ENCODE measurements around the gene SKAP1.

SKAP1 gene

DNA sequence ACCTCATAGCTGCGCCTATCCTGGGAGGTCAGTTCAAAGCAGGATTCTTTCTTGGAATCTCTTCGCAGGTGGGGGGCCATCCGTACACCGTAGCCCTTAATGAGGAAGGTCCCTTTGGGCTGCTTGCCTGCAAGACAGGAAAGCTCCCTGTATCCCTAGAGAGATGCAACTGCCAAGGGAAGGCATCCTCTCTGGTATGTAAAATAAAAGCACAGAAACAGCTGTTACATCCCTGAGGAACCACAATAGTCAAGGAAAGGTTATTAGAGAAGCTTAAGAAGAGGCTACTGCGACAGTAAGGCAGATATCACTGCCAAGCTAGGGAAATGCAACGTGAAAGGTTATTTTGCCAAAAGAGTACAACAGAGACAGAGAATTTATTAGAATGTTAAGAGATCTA is 245.3 kb downstream of the SKAP1 start:
- in situ Hi-C loops (cut with MboI; ENCODE audit: low sequenced_read_pairs) = no loop called here

- in situ Hi-C loops (cut with MboI; ENCODE audit: low sequenced_read_pairs) = no loop called here
Observed at GRCh38 chr17:48181653-48182052, 248.4 kb downstream of the SKAP1 start.

DNA sequence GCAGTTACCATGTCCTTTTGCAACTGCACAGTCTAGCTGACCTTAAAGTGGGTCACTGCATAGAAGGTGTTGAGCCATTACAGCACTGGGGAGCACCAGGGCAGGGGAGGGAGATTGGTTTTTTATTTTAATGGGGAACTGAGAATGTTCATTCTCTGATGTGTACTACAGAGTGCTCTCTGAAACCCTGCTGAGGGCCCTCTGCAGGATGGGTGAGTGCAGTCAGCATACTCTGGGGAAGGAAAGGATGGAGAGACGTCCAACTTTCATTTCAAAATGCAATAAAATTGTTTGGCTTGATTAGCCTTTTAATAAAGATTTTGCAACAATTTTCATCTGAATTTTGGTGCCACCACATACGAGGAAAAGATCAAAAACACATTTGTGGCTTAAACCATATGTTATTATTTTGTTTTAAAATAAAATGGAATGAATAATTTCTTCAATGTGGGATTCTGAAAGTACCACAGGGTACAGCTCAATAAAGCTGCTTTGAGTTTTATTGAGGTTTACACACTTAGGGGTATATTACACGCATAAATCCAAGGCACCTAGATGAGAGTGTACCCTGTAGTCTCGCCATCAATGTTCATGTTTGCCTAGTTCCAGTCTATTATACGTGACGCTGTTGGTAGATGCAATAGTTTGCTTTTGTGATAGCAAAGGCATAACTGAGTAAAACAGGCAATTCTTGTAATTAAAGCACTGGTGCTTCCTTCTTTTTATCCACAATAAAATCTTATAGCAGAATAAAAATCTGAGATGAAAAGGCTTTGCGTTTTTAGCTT is 249.0 kb downstream of the SKAP1 start:
- in situ Hi-C loops (cut with MboI; ENCODE audit: low sequenced_read_pairs) = no loop called here

GRCh38 chr17:48179071-48179945 is 250.7 kb downstream of the SKAP1 start:
- in situ Hi-C loops (cut with MboI; ENCODE audit: low sequenced_read_pairs) = no loop called here

- in situ Hi-C loops (cut with MboI; ENCODE audit: low sequenced_read_pairs) = no loop called here
Observed at GRCh38 chr17:48178317-48178716, 251.7 kb downstream of the SKAP1 start.

DNA sequence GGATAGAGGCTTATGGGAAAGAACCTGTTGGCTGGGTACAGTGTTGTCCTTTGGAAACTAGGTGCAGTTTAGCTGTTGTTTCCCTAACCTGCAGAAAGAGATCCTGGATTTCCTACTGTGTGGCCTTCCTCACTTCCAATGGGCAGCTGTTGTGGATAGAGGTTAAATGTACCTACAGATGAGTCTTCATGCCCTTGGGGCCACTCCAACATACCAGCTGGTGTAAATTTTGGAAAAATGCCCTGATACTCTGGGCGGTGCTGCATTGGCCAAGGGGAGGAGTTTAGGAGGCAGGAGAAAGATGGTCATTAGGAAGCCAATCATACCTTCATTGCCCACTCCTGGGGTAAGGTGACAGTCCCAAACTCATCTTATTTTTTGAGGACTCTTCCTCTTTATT is 252.2 kb downstream of the SKAP1 start:
- in situ Hi-C loops (cut with MboI; ENCODE audit: low sequenced_read_pairs) = no loop called here

DNA sequence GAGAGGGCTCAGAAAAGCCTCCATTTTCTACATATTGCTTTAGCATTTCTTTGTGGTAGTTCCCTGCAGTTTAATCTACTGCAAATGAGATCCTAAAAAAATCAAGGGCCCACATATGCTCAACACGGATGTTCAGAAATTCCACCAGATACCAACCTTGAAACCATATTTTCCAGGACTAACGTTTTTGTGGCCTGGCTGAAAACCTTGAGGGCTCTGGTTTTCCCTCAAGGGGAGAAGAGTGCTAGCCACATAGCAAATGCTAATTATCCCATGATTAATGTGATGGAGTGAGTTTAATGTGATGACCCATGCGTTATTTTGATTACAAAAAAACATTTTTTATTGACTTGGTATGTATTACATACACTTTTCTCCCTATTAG is 253.6 kb downstream of the SKAP1 start:
- in situ Hi-C loops (cut with MboI; ENCODE audit: low sequenced_read_pairs) = no loop called here

DNA sequence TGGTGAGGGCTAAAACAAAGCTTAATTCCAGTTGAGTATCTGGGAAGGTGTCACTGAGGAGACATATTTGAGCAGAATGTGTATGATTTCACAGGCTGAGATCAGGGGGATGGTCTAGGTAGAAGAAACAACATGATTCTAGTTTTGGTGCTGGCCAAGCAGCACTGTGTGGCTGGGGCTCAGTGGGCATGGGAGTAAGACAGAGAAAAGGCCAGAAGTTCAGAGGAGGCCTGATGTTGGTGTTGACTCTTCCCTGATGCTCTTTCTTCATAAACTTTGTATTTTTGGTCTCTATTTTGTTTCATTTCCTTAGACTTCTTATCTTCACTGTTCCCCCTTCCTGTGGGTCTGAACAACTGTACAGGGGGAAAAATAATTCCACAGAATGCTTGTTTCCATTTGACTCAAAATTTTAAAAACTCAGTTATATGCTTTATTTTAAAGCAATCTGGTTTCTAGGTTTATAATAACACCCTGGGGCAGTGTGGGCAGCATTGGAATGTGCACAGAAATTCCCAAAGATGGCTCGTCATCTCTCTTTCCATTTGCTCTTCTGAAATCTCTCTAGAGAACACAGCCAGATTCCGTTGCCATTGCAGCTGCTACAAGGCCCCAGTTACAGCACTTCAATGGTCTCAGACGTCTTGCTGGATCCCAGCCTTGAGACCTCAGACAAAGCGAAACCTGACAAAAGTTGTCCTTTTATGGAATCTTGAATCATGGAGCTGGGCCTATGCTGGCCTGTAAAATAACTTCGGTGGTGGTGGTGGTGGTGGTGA is 254.1 kb downstream of the SKAP1 start:
- in situ Hi-C loops (cut with MboI; ENCODE audit: low sequenced_read_pairs) = no loop called here

GRCh38 chr17:48174833-48175523 is 255.0 kb downstream of the SKAP1 start:
- in situ Hi-C loops (cut with MboI; ENCODE audit: low sequenced_read_pairs) = no loop called here

GRCh38 chr17:48173191-48173984 is 256.6 kb downstream of the SKAP1 start:
- in situ Hi-C loops (cut with MboI; ENCODE audit: low sequenced_read_pairs) = no loop called here

- in situ Hi-C loops (cut with MboI; ENCODE audit: low sequenced_read_pairs) = no loop called here
Observed at GRCh38 chr17:48169926-48170325, 260.1 kb downstream of the SKAP1 start.

DNA sequence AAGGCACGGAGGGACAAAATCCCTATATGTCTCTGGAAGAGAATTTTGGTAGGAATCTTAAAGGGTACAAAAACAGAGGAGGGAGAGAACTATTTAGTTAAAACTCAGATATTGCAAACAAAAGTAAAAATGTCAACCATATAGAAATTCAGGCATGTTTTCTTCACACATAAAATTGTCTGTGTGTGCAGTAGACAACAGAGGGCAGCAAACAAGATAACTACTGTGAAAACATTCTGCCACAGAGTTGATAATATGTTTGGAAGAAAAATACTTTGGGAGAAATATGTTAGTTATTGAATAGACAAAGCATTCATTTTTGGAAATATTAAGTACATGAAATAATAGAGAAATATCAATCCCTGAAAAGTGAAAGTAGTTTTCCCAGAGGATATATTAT is 266.2 kb downstream of the SKAP1 start:
- in situ Hi-C loops (cut with MboI; ENCODE audit: low sequenced_read_pairs) = no loop called here

- in situ Hi-C loops (cut with MboI; ENCODE audit: low sequenced_read_pairs) = no loop called here
Observed at GRCh38 chr17:48162946-48163506, 267.0 kb downstream of the SKAP1 start.

GRCh38 chr17:48162306-48162934 is 267.6 kb downstream of the SKAP1 start:
- in situ Hi-C loops (cut with MboI; ENCODE audit: low sequenced_read_pairs) = no loop called here

GRCh38 chr17:48161127-48161905 is 268.7 kb downstream of the SKAP1 start:
- in situ Hi-C loops (cut with MboI; ENCODE audit: low sequenced_read_pairs) = no loop called here

DNA sequence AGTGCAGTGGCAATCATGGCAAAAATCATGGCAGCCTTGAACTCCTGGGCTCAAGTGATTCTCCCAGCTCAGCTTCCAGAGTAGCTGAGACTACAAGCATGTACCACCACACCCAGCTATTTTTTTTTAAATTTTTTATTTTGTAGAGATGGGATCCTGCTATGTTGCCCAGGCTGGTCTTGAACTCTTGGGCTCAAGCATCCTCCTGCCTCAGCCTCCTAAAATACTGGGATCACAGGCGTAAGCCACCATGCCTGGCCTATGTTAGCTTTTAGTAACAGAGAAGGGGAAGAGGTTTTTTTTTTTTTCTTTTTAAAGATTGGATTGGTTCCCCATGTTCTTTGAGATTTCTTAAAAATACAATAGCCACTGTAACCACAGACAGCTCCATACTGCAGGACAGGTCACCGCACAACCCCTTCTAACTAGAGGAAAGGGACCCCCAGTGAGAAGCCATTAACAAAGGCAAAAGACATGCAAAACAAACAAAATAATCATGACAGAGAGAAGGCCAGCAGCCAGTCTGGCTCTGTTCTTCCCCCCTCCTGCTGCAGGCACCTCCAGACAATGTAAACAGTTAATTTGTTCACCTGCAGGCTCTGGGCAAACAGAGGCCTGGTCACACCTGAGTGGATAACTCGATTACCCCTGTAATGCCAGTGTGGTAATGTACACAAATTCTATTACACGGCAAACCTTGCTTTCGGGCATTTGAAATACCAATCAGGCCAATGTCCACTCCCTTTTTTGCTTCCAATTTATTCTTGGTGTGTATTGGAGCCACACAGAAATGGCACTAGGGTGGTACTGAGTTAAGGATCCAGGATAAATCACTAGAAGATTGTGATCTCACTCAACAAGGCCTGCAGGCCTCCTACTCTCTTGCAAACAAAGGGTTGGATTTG is 269.6 kb downstream of the SKAP1 start:
- in situ Hi-C loops (cut with MboI; ENCODE audit: low sequenced_read_pairs) = no loop called here

DNA sequence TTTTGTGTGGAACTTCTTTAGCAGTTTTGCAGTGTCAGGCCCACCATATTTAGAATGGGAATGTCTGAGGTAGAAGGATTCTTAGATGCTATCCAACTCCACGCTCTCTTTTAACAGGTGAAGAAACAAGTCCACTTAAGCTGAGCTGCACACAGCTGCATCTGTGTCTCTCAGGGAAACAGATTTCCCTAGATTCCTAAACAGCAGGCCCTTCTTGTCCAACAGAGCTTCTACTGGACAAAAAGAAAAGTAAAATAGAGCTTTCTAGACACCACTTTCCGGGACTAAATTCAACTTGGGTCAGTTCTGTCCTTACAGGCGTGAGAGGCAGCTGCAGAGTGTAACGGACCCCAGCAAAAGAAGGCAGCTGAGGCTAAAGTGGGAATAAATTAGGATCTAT is 270.8 kb downstream of the SKAP1 start:
- in situ Hi-C loops (cut with MboI; ENCODE audit: low sequenced_read_pairs) = no loop called here

Data from HL-60/S4 treated with phorbol 12-myristate 13-acetate at 8.2 ng/mL for 4 days and 3 days (cell line).